ENCODE results near the gene ARID1B. TPM values are rescaled to one million over a fixed set of nuclear protein-coding genes. Genes with fewer than 3 reads are reported as not detected.

ARID1B gene
- total RNA-seq, 1 donor from 2014 or later = 248 TPM

GRCh38 chr6:156950531-156950930, 173.4 kb downstream of the ARID1B start:
- Mint-ChIP-seq H3K9me3 (no peaks in the 10 kb centered on the region), H3K27ac (peak overlapping the region; percentile 53), H3K4me3 (no peak overlapping the region), H3K36me3 (ENCODE audit: low read depth) (peaks cover 3% of the 10 kb centered on the region), H3K27me3 (no peaks in the 10 kb centered on the region), H3K4me1 (peaks cover 69% of the 10 kb centered on the region)
- no peak for TF ChIP-seq CTCF (IDR thresholded peaks at IDR 0.05)
- ChIA-PET CTCF (no interaction called here), POLR2A (interaction anchor here (1.5 kb wide), 1 partner anchor 71 kb away, joined by 3 read pairs; no protein-coding TSS in a partner anchor)
- no peak for DNase-seq
- intact Hi-C loops (cut with micrococcal nuclease) = loop anchor here (2.0 kb wide), 1 partner anchor 54 kb away; no protein-coding TSS in a partner anchor
- ATAC-seq (ENCODE audit: low read depth) = no peak

- Mint-ChIP-seq H3K27ac (peak overlapping the region; percentile 26), H3K4me1 (peaks cover 68% of the 10 kb centered on the region), H3K4me3 (no peak overlapping the region), H3K9me3 (no peaks in the 10 kb centered on the region), H3K36me3 (ENCODE audit: low read depth) (peaks cover 9% of the 10 kb centered on the region), H3K27me3 (no peaks in the 10 kb centered on the region)
- CTCF ChIA-PET = interaction anchor here (1.2 kb wide), 1 partner anchor 68 kb away, joined by 3 read pairs; no protein-coding TSS in a partner anchor
- intact Hi-C loops (cut with micrococcal nuclease) = no loop called here
- DNase-seq (no peak), ATAC-seq (ENCODE audit: low read depth) (no peak)
- no peak for TF ChIP-seq CTCF (IDR thresholded peaks at IDR 0.05)
- POLR2A ChIA-PET = no interaction called here
Observed at GRCh38 chr6:156952401-156952800, 175.2 kb downstream of the ARID1B start.

GRCh38 chr6:156953127-156953478, 175.9 kb downstream of the ARID1B start:
- ATAC-seq (ENCODE audit: low read depth) = no peak
- Mint-ChIP-seq H3K4me1 (peaks cover 74% of the 10 kb centered on the region), H3K4me3 (no peak overlapping the region), H3K27me3 (no peaks in the 10 kb centered on the region), H3K27ac (peak overlapping the region; percentile 24), H3K36me3 (ENCODE audit: low read depth) (peaks cover 14% of the 10 kb centered on the region), H3K9me3 (no peaks in the 10 kb centered on the region)
- no peak for TF ChIP-seq CTCF (IDR thresholded peaks at IDR 0.05)
- no peak for DNase-seq
- intact Hi-C loops (cut with micrococcal nuclease) = no loop called here
- ChIA-PET CTCF (interaction anchor here (1.2 kb wide), 1 partner anchor 69 kb away, joined by 3 read pairs; no protein-coding TSS in a partner anchor), POLR2A (no interaction called here)

- no peak for TF ChIP-seq CTCF (IDR thresholded peaks at IDR 0.05)
- Mint-ChIP-seq H3K36me3 (ENCODE audit: low read depth) (peaks cover 17% of the 10 kb centered on the region), H3K4me1 (peaks cover 75% of the 10 kb centered on the region), H3K4me3 (peak overlapping the region; percentile 44), H3K27me3 (no peaks in the 10 kb centered on the region), H3K27ac (peak overlapping the region; percentile 65), H3K9me3 (no peaks in the 10 kb centered on the region)
- DNase-seq (no peak), ATAC-seq (ENCODE audit: low read depth) (peak; percentile 57)
- CTCF ChIA-PET = interaction anchor here (1.1 to 1.6 kb wide), 3 partner anchors 11 to 389 kb away, joined by 3 read pairs; no protein-coding TSS in a partner anchor
- POLR2A ChIA-PET = no interaction called here
- intact Hi-C loops (cut with micrococcal nuclease) = no loop called here
Observed at GRCh38 chr6:156953479-156954146, 176.4 kb downstream of the ARID1B start.

- H3K27me3 Mint-ChIP-seq = no peaks in the 10 kb centered on the region
- H3K27ac Mint-ChIP-seq = no peak overlapping the region
- H3K36me3 Mint-ChIP-seq (ENCODE audit: low read depth) = peaks cover 18% of the 10 kb centered on the region
- H3K4me3 Mint-ChIP-seq = no peak overlapping the region
- intact Hi-C loops (cut with micrococcal nuclease) = no loop called here
- peaks cover 74% of the 10 kb centered on the region for H3K4me1 Mint-ChIP-seq
- CTCF ChIA-PET = interaction anchor here (1.1 to 1.6 kb wide), 2 partner anchors 11 to 389 kb away, joined by 3 read pairs; no protein-coding TSS in a partner anchor
- no peak for DNase-seq
- TF ChIP-seq CTCF (IDR thresholded peaks at IDR 0.05) = no peak
- H3K9me3 Mint-ChIP-seq = no peaks in the 10 kb centered on the region
- no peak for ATAC-seq (ENCODE audit: low read depth)
- POLR2A ChIA-PET = no interaction called here
Observed at GRCh38 chr6:156954191-156954590, 177.0 kb downstream of the ARID1B start.
